ENCODE data around the gene HIVEP3. TPM values are rescaled to one million over a fixed set of nuclear protein-coding genes. Genes with fewer than 3 reads are reported as not detected.

The HIVEP3 gene
- total RNA-seq, 2 experiments from 2014 or later: 15.1 to 18.1 TPM

GRCh38 chr1:41611932-41612450 lies 306.7 kb downstream of the HIVEP3 start:
- ATAC-seq (no peak), DNase-seq (no peak)
- Mint-ChIP-seq H3K4me3 (no peak overlapping the region), H3K36me3 (peaks cover 3% of the 10 kb centered on the region), H3K4me1 (peaks cover 7% of the 10 kb centered on the region), H3K27me3 (no peaks in the 10 kb centered on the region), H3K9me3 (ENCODE audit: low read depth) (no peaks in the 10 kb centered on the region), H3K27ac (no peak overlapping the region)
- CTCF ChIA-PET: interaction anchor here (1.1 kb wide), 1 partner anchor 38 kb away, joined by 3 read pairs; no protein-coding TSS in a partner anchor

- Mint-ChIP-seq H3K27ac (no peak overlapping the region), H3K9me3 (ENCODE audit: low read depth) (no peaks in the 10 kb centered on the region), H3K36me3 (peaks cover 3% of the 10 kb centered on the region), H3K4me1 (peaks cover 7% of the 10 kb centered on the region), H3K27me3 (no peaks in the 10 kb centered on the region), H3K4me3 (no peak overlapping the region)
- DNase-seq (no peak), ATAC-seq (no peak)
- CTCF ChIA-PET: interaction anchor here (1.1 kb wide), 1 partner anchor 37 kb away, joined by 3 read pairs; no protein-coding TSS in a partner anchor
These were observed 307.4 kb downstream of the HIVEP3 start for GRCh38 chr1:41611068-41611931.

- Mint-ChIP-seq H3K4me3 (no peak overlapping the region), H3K4me1 (peaks cover 2% of the 10 kb centered on the region), H3K27me3 (no peaks in the 10 kb centered on the region), H3K9me3 (ENCODE audit: low read depth) (no peaks in the 10 kb centered on the region), H3K36me3 (peaks cover 3% of the 10 kb centered on the region), H3K27ac (no peak overlapping the region)
- no peak for ATAC-seq
- CTCF ChIA-PET: interaction anchor here (1.3 kb wide), 1 partner anchor 12 kb away, joined by 3 read pairs; no protein-coding TSS in a partner anchor
- peak; percentile 23 for DNase-seq
These were observed 308.4 kb downstream of the HIVEP3 start for GRCh38 chr1:41610361-41610760.

GRCh38 chr1:41609166-41609883 lies 309.4 kb downstream of the HIVEP3 start:
- H3K27ac Mint-ChIP-seq: no peak overlapping the region

GRCh38 chr1:41608211-41608610 lies 310.5 kb downstream of the HIVEP3 start:
- ATAC-seq: no peak
- no peak for DNase-seq
- Mint-ChIP-seq H3K27me3 (no peaks in the 10 kb centered on the region), H3K4me3 (no peak overlapping the region), H3K4me1 (no peaks in the 10 kb centered on the region), H3K27ac (no peak overlapping the region), H3K9me3 (ENCODE audit: low read depth) (no peaks in the 10 kb centered on the region), H3K36me3 (peaks cover 9% of the 10 kb centered on the region)
- CTCF ChIA-PET: no interaction called here

More at GRCh38 chr1:41609166-41609883, 309.4 kb downstream of the HIVEP3 start:
- H3K4me1 Mint-ChIP-seq: no peaks in the 10 kb centered on the region
- CTCF ChIA-PET: interaction anchor here (1.3 kb wide), 1 partner anchor 11 kb away, joined by 3 read pairs; no protein-coding TSS in a partner anchor
- H3K36me3 Mint-ChIP-seq: peaks cover 3% of the 10 kb centered on the region
- no peaks in the 10 kb centered on the region for H3K9me3 Mint-ChIP-seq (ENCODE audit: low read depth)
- no peaks in the 10 kb centered on the region for H3K27me3 Mint-ChIP-seq
- DNase-seq (peak; percentile 36), ATAC-seq (no peak)
- no peak overlapping the region for H3K4me3 Mint-ChIP-seq

- Mint-ChIP-seq H3K9me3 (ENCODE audit: low read depth) (no peaks in the 10 kb centered on the region), H3K27ac (no peak overlapping the region), H3K4me3 (no peak overlapping the region), H3K27me3 (no peaks in the 10 kb centered on the region), H3K36me3 (peaks cover 9% of the 10 kb centered on the region), H3K4me1 (no peaks in the 10 kb centered on the region)
- DNase-seq (no peak), ATAC-seq (no peak)
- CTCF ChIA-PET: no interaction called here
These were observed 310.9 kb downstream of the HIVEP3 start for GRCh38 chr1:41607808-41608207.

GRCh38 chr1:41599912-41600311 lies 318.8 kb downstream of the HIVEP3 start:
- no peak overlapping the region for H3K4me3 Mint-ChIP-seq
- CTCF ChIA-PET: no interaction called here
- peaks cover 4% of the 10 kb centered on the region for H3K9me3 Mint-ChIP-seq (ENCODE audit: low read depth)
- H3K4me1 Mint-ChIP-seq: no peaks in the 10 kb centered on the region
- no peaks in the 10 kb centered on the region for H3K27me3 Mint-ChIP-seq
- H3K27ac Mint-ChIP-seq: no peak overlapping the region
- DNase-seq: no peak
- peaks cover 6% of the 10 kb centered on the region for H3K36me3 Mint-ChIP-seq
- ATAC-seq: no peak

GRCh38 chr1:41598325-41598724 lies 320.4 kb downstream of the HIVEP3 start:
- CTCF ChIA-PET: interaction anchor here (0.7 kb wide), 1 partner anchor 11 kb away, joined by 3 read pairs; no protein-coding TSS in a partner anchor
- Mint-ChIP-seq H3K9me3 (ENCODE audit: low read depth) (peaks cover 4% of the 10 kb centered on the region), H3K27ac (no peak overlapping the region), H3K36me3 (no peaks in the 10 kb centered on the region), H3K4me3 (no peak overlapping the region), H3K27me3 (no peaks in the 10 kb centered on the region), H3K4me1 (no peaks in the 10 kb centered on the region)
- DNase-seq: no peak
- ATAC-seq: no peak

- Mint-ChIP-seq H3K4me3 (no peak overlapping the region), H3K36me3 (no peaks in the 10 kb centered on the region), H3K27me3 (no peaks in the 10 kb centered on the region), H3K4me1 (no peaks in the 10 kb centered on the region), H3K9me3 (ENCODE audit: low read depth) (no peaks in the 10 kb centered on the region), H3K27ac (no peak overlapping the region)
- peak; percentile 25 for DNase-seq
- CTCF ChIA-PET: no interaction called here
- no peak for ATAC-seq
These were observed 326.1 kb downstream of the HIVEP3 start for GRCh38 chr1:41592451-41593125.

GRCh38 chr1:41591891-41592290 lies 326.8 kb downstream of the HIVEP3 start:
- ATAC-seq: no peak
- no peaks in the 10 kb centered on the region for H3K27me3 Mint-ChIP-seq
- DNase-seq: peak; percentile 29
- H3K9me3 Mint-ChIP-seq (ENCODE audit: low read depth): no peaks in the 10 kb centered on the region
- H3K27ac Mint-ChIP-seq: no peak overlapping the region
- H3K4me1 Mint-ChIP-seq: no peaks in the 10 kb centered on the region
- H3K4me3 Mint-ChIP-seq: no peak overlapping the region
- H3K36me3 Mint-ChIP-seq: no peaks in the 10 kb centered on the region
- CTCF ChIA-PET: no interaction called here

- CTCF ChIA-PET: no interaction called here
- DNase-seq (no peak), ATAC-seq (no peak)
- Mint-ChIP-seq H3K4me3 (no peak overlapping the region), H3K27ac (no peak overlapping the region), H3K27me3 (no peaks in the 10 kb centered on the region), H3K4me1 (no peaks in the 10 kb centered on the region), H3K36me3 (no peaks in the 10 kb centered on the region), H3K9me3 (ENCODE audit: low read depth) (no peaks in the 10 kb centered on the region)
These were observed 328.4 kb downstream of the HIVEP3 start for GRCh38 chr1:41590331-41590730.

- Mint-ChIP-seq H3K27me3 (no peaks in the 10 kb centered on the region), H3K27ac (no peak overlapping the region), H3K36me3 (no peaks in the 10 kb centered on the region), H3K4me3 (no peak overlapping the region), H3K9me3 (ENCODE audit: low read depth) (no peaks in the 10 kb centered on the region), H3K4me1 (no peaks in the 10 kb centered on the region)
- DNase-seq (no peak), ATAC-seq (no peak)
- CTCF ChIA-PET: interaction anchor here (0.8 to 0.9 kb wide), 2 partner anchors 15 to 584 kb away, joined by 3 to 4 read pairs; no protein-coding TSS in a partner anchor
These were observed 329.3 kb downstream of the HIVEP3 start for GRCh38 chr1:41589395-41589794.

GRCh38 chr1:41588334-41588875 lies 330.3 kb downstream of the HIVEP3 start:
- no peaks in the 10 kb centered on the region for H3K9me3 Mint-ChIP-seq (ENCODE audit: low read depth)
- CTCF ChIA-PET: no interaction called here

More at GRCh38 chr1:41588334-41588875, 330.3 kb downstream of the HIVEP3 start:
- Mint-ChIP-seq H3K4me3 (no peak overlapping the region), H3K27ac (no peak overlapping the region), H3K4me1 (no peaks in the 10 kb centered on the region), H3K36me3 (no peaks in the 10 kb centered on the region), H3K27me3 (no peaks in the 10 kb centered on the region)
- ATAC-seq (no peak), DNase-seq (peak; percentile 19)

All from activated CD8-positive, alpha-beta memory T cell treated with anti-CD3 and anti-CD28 coated beads, Interleukin-2, amount 10 ng/mL, durations not matched to agents 7 days and 5 days (primary cell).